ENCODE measurements around the gene ACSF3.
"Not testable (repeated sequence)": the region's sequence is repeated elsewhere in the genome, so short reads cannot be mapped to it uniquely, and the experiment has no call there.

Gene ACSF3

DNA sequence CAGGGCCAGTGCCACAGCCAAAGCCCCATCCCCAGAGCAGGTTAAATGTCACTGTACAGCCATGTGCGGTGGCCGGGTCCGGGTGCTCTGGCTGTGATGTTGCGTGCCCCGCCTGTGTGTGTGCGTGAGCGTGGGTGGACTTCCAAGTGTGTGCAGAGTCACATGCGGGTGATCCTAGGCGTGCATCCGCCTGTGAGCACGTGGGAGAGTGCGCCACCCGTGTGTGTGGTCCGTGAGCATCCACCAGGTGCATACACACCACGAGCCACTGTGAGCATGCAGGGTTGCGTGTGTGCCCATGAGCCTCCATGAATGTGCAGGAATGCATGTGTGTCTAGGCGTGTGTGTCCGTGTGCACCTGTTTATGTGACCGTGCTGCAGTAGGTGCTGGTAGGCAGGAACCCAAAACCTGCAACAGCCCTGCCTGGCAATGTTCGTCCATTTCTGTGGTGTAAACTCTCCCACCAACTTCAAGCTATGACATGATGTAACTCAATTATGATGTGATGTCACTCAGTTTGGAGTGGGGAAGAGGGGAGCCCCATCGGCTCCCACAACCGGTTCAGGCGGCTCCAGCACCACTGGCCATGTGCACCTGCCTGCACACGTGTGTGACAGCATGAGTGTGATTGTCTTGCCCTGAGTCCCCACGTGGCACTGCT is 37.6 kb upstream of the ACSF3 start:
- DNase-seq (ENCODE audit: low spot score) = no peak

DNA sequence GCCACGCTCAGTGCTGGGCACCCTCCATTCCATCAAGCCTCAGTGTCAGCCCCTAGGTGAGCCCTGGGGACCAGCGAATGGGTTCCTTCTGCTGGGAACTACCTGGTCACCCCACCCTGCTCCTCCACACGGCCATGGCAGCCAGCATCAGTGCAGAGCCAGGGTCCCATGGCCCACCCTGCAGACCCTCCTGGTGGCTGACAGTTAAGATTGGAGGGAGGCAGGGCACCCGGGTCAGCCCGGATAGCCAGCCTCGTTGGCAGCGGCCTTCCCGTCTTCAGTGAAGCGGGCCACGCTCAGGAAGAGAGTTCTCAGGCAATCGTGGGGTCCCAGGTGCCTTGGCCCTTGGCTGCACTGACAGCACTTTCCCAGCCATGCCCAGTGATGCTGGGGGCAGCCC is 37.1 kb upstream of the ACSF3 start:
- no peak for DNase-seq (ENCODE audit: low spot score)

DNA sequence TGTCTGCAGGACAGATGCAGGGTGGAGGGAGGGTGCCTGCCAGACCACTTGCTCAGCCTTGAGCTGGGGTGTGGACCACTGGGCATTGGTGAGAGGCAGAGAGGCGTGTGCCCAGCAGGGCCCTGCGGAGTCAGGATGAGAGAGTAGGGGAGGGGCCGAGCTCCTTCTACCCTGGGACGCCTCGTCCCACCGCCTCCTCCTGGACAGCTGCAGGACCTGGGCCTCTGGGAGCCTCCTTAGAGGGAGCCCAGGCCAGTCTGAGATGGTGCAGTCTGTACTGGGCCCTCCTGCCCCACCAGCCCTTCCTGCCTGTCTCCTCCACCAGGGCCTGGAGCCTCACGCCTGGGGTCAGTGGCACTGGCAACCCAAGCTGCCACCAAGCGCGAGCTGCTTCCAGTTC is 35.9 kb upstream of the ACSF3 start:
- no peak for DNase-seq (ENCODE audit: low spot score)

DNA sequence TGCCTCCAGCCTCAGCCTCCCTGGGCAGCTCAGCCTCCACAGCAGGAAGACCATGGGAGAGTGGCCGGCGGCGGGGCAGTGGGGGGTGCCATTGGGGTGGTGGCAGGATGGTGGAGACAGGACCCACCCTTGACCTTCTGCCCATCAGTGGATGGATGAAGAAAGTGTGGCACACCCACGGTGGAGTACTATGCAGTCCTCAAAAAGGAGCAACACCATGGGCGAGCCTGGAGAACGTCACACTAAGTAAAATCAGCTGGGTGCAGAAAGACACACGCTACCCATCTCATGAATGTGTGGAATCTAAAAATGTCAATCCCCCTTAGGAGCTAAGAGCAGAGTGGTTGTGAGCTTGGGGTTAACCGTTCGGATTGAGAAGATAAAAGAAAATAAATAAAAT is 34.8 kb upstream of the ACSF3 start:
- no peak for DNase-seq (ENCODE audit: low spot score)

DNA sequence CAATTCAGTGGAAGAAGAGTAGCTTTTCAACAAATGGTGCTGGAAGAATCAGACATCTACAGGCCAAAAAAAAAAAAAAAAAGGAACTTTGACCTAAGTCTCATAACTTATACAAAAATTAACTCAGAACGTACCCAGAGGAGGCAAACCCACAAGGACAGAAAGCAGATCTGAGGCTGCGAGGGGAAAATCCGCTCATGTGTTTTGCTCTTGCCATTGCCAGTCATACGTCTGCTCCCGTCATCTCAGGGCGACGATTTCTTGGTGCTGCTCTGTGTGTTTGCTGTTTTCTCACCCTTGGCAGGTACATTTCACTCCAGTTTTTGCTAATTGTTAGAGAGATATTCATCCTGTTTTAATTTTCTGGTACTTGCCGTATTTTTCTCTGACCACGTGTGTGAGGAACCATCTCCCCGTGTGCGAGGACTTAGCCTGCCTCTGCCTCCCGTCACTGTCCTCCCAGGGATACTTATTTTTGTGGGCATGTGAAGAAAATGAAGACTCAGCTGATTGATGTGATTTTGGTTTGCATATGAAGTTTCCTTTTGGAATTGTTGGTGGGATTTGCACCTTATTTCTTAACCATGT is 33.4 kb upstream of the ACSF3 start:
- DNase-seq (ENCODE audit: low spot score) = no peak

DNA sequence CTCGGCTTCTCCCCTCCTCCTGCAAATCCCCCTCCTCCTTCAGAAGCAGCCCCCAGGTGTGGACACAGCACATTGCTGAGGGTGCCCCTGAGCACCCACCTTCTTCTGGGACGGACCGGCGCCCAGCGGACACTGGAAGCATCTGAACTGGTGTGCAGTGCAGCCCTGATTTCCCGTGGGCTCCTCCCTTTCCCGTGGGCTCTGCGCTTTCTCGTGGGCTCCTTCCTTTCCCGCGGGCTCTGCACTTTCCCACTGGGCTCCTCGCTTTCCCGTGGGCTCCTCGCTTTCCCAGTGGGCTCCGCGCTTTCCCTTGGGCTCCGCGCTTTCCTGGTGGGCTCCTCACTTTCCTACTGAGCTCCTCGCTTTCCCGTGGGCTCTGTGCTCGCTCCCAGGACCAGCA is 32.6 kb upstream of the ACSF3 start:
- no peak for DNase-seq (ENCODE audit: low spot score)

DNA sequence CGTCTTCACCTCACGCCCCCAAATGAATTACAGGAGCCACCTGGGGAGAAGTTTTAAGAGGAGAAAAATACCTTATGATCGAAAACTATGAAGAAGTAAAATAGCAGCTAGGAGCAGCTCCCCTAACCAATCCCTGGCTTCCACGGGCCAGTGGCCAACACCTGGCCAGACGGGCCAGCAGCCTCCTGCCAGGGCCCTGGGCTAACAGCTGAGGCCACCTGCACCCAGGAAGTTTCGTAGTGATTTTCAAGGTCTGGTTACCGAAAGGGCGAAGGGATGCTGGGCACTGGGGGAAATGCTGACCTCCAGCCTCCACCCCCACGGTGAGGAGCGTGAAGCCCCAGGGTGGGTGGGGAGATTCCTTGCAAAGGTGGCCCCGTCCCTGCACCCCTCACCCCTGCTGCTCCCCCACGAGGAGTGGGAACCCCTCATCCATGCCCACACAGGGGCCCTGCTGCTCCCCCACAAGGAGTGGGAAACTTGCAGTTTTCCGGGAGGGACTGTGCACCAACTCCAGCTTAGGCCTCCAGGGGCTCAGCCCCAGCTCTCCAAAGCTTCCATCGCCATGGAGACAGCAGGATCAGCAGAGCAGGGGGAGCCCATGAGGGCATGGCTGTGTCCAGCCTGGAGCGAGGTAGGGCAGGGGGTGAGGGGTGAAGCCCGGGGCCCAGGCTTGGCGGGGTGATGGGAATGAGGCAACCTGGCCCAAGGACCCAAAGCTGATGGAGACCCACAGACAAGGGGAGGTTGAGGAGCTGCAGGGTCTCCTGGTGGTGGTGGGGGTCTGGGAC is 31.9 kb upstream of the ACSF3 start:
- no peak for DNase-seq (ENCODE audit: low spot score)

DNA sequence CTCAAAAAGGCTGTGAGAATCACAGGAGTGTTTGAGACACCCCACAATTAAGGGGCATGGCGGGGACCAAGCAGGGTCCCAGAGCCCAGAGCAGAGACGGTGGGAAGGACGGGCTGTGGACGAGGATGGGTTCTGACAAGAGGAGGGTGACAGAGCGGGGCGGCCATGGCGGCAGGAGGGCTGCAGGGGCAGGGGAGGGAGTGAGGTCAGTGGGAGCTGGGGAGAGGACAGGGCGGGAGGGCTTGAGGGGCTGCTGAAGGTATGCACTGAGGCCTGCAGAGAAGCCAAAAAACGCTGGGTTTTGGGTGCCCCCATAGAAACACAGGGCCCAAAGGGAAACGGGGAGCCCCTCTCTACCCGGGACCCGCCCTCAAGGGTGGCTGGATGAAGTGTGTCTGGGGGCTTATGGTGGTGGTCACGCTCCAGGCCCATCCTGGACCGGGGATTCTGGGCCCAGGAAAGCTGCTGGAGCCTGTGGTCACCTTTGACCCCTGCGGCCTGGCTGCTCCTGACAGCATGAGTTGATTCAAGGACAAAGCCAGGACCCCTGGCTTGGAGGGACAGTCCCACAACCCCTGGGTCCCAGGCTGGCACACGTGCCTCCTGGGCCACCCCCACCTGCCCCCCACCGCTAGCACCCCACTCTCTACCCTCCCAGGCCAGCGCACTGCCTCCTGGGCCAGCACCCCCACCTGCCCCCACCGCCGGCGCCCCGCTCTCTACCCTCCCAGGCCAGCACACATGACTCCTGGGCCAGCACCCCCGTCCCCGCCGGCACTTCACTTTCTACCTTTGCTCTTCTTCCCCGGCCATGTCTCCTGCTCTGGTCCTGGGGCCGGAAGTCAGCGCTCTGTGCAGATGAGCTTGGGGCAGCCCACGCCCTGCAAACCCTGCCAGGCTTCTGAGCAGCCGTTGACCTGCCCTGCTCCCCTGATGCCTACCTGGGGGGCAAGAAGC is 31.0 kb upstream of the ACSF3 start:
- no peak for DNase-seq (ENCODE audit: low spot score)

DNA sequence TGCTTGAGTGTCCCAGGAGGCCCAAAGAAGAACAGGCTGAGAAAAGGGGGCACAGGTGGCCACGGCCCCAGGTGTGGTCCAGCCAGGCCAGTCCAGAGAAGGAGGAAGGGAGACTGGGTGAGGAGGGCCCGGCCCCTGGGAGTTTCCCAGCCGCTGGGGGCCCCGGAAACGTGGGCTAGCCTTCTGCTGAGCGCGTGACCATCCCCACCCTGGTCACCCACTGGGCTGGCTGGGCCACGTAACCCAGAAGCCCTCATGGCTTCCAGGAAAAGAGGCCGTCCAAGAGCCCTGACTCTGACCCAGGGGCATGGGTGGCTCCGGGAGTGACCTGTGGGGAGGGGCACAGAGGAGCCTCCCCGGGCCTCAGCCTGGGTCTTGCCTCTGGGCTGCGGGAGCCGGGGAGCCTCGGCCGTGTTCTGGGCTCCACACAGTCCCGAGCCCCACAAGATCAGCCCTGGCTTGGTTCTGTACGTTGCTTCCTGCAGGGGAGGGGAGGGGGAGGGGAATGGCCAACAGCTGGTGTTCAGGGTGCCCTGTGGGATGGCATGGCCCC is 29.8 kb upstream of the ACSF3 start:
- DNase-seq (ENCODE audit: low spot score) = no peak

DNA sequence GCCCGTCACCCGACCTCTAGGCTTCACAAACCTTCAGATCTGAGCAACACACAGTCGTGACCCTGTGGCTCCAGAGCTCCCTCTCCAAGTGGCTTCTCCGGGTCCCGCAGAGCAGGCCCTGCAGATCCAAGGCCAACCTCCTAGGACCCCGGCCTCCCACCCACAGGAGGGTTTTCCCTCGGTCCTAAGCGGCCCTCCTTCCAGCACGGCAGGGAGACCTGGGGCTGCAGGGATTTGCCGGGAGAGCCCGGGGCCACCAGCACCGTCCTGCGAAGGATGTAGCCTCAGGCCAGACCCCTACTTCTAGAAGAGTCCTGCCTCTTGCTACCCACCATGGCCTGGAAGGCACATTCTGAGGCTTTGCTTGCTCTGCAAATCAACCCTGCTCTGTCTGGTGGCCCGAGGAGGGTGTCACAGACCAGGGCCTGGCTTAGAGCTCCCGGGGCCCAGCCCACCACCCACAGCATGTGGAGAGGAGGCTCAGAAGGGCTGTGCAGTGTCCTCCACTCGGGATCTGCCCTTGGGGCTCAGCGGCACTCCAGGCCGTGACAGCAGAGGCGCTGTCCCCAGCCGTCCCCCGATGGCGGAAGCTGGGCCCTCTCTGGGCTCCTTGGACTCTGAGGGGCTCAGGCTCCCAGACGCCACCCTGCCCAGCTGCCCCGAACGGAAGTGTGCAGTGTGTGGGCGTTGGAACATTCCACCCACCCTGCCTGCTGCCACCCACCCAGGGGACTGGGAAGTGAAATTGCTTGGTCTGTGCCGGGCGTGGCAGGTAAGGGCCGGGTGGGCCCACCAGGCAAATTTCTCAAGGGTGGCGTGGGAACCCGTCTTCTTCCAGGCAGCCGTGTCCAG is 28.8 kb upstream of the ACSF3 start:
- no peak for DNase-seq (ENCODE audit: low spot score)

DNA sequence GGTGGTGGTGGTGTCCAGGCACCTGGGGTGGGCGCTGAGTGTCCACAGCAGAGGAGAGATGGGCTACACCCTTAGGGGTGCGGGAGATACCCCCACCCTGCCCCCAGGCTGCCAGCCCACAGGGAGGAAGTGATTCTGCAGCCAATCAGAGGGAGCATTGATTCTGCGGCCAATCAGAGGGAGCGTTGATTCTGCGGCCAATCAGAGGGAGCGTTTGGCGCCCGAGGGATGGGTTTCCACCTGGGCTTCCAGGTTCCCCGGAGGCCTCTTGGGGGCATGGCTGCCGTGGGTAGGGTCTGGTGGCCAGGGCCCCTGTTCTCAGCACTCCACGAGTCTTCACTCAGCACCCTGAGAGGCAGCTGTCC is 28.2 kb upstream of the ACSF3 start:
- no peak for DNase-seq (ENCODE audit: low spot score)

DNA sequence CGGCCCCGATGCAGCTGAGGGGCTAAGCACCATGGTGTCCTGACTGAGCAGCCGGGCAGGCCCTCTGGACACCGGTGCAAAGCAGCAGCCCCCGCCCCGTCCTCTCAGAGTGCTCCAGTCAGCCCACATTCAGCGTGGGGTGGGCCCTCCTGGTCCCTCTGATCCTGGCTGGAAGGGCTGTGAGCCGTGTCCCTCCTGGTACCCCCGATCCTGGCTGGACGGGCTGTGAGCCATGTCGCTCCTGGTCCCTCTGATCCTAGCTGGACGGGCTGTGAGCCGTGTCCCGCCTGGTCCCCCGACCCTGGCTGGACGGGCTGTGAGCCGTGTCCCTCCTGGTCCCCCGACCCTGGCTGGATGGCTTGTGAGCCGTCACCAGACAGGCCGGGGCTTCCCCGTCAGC is 26.9 kb upstream of the ACSF3 start:
- no peak for DNase-seq (ENCODE audit: low spot score)

DNA sequence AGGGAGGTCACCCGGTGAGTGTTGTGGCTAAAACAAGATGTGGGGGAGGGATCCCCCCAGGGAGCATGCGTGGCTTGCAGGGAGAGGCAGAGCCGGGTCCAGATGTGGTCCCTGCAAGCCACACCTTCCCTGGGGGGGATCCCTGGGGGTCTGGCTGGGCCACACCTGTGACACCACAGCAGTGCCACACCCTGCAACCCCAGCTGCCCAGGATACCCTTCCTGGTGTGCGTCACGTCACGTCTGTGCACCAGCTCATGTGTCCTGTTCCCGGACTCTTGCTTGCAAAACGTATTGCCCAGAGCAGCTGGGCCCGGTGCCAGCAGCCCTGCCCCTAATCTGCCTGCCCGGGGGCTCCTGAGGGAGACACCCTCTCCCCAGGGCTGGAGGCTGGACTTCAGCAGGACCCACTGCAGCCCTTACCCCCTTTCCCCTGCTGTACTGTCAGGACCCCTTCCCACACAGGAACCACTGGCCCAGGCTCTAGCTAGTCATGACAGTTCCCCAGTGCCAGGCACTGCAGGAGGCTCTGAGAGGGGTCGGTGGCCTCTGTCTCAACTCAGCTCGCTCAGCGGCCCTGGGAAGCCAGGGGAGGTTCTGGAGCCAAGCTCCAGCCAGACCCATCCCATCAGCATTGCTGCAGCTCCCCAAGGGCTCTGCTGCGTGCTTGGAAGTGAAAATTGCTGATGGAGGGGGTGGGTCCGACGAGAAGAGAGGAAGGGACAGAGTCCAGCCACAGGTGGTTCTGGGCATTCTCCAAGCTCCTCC is 25.8 kb upstream of the ACSF3 start:
- no peak for DNase-seq (ENCODE audit: low spot score)

DNA sequence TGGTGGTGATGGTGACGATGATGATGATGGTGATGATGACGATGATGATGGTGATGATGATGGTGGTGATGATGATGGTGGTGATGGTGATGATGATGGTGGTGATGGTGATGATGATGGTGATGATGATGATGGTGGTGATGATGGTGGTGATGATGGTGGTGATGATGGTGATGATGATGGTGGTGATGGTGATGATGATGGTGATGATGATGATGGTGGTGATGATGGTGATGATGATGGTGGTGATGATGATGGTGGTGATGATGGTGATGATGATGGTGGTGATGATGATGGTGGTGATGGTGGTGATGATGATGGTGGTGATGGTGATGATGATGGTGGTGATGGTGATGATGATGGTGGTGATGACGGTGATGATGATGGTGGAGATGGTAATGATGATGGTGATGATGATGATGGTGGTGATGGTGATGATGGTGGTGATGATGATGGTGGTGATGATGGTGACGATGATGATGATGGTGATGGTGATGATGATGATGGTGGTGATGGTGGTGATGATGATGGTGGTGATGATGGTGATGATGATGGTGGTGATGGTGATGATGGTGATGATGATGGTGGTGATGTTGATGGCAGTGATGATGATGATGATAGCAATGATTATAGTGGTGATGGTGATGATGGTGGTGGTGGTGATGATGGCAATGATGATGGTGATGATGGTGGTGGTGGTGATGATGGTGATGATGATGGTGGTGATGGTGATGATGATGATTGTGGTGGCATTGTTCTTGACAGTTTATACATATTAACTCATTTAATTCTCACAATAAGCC is 24.6 kb upstream of the ACSF3 start:
- not testable (repeated sequence) for DNase-seq (ENCODE audit: low spot score)

DNA sequence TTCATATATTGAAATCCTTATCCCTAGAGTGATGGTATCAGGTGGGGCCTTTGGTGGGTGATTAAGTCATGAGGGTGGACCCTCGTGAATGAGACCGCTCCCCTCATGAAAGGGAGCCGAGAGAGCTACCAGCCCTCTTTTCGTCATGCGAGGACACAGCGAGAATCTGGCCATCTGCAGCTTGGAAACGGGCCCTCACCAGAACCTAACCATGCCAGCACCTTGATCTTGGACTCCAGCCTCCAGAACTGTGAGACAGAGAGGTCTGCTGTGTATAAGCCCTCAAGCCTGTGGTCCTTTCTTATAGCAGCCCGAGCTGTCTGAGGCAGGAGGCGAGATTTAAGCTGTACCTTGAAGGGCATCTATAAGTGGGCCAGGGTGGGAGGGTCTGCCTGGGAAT is 23.7 kb upstream of the ACSF3 start:
- DNase-seq (ENCODE audit: low spot score) = no peak

DNA sequence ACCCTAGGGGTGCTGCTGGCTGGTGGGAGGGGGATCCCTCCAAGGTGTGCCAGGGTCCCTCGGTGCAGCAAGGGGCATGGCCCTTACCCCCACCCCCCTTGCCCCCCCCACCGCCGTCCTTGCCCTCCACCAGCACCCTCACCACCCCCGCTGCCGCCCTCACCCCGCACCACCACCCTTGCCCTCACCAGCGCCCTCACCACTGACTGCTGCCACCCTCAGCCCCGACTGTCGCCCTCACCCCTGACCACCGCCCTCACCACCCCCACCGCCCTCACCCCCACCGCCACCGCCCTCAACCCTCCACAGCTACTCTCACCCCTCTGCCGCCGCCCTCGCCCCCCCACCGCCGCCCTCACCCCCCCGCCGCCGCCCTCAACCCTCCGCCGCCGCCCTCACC is 23.1 kb upstream of the ACSF3 start:
- no peak for DNase-seq (ENCODE audit: low spot score)

DNA sequence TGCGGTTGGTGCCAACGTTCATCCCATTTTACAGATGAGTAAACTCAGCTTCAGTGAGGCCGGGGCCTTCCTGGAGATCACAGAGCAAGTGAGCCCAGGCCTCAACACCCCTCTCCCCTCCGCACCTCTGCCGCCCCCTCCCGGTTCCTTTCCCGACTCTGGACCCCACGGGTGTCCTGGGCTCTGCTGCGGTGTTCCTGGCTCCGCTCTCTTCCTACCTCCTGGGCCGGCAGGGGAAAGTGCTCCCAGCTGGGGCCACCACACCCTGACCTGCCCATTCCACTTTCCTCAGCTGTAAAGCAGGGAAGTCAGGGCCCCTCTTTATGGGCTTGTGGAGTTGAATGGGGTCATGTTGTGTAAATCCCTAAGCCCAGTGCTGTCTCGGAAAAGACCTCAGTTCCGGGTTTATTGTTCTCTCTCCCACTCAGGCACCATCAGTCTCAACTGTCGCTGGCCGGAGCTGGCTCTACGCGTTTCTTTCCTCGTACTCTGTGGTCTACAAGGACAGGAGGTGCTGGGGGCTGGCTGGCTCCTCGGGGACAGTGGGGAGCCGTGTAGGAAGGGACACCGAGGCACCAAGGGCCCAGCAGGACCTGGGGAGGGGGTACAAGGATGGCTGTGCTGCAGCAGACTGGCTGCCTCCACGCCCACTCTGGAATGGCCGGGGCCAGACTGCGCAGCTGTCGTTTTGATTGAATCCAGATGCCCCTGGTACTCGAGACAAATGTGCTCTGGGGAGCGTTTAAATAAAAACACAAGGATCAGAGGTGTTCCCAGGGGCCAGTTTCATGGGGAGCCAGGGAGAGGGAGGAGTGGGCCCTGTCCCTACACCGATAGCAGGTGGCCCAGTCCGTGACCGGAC is 21.7 kb upstream of the ACSF3 start:
- no peak for DNase-seq (ENCODE audit: low spot score)

DNA sequence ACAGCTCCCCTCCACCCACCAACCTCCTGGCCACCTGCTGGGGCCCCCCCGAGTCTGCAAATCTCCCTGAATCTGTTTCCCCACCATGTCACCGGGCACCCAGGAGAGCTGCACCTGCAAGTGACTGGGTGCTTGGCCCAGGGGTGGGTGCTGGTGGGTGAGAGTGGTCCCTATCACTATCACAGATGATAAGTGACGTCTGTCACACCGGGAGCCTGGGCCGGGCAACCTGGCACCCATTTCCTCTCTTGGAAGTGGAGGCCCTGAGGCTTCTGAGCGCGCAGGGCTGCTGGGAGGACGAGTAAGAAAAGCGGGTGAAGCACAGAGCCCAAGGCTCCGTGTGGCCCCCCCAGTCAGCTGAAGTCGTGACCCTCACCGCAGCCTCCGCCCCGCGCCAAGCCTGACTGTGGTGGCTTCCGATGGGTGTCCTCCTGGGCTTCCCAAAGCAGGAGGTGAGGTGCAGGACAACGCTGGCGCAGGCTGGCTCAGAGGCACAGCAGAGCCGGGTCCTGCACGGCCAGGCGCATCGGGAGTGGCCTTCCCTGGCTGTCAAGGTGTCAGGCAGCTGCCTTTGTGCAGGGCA is 21.0 kb upstream of the ACSF3 start:
- DNase-seq (ENCODE audit: low spot score) = no peak

All from D341Med (cell line).